CD4-positive, alpha-beta T cell treated with Interleukin-4 for 1 hour (primary cell): ENCODE data around the gene FUT8.
A peak's percentile ranks its signal among the peaks of the same experiment; 100 is the strongest.

Experiments
- DNase-seq, 2 donors: peaks; one replicate each; pipeline ENCODE4 v3.0.0-alpha.2; 2020 to 2022

Gene FUT8

DNA sequence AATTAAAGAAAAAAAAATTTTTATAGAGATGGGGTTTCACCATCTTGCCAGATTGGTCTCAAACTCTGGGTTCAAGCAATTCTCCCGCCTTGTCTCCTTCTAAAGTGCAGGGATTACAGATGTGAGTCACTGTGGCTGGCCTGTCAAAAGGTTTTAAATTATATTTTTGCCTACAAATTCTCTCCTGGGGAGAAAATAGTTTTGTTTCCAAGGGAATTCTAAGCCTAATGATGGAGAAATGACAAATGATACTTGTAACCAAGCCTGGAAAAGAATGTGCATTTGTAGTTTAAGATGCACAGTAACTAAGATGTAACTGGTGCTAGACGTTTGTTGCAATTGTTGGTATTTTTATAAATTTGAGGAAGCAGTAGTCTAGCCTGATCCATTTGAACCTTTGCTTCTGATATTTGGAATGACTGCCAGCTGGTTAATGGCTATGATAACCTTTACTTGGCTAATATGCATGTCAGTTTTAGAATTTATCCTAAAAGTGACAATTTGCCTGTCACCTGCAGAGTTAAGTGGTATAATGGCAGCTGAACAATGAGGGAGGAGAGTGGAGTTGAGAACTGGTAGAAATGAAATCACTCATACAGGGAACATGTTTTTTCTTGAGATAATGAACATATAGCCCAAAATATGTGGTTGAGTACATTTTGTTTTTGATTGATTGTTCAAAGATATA is 148.0 kb downstream of the FUT8 start:
- no peak for DNase-seq

DNA sequence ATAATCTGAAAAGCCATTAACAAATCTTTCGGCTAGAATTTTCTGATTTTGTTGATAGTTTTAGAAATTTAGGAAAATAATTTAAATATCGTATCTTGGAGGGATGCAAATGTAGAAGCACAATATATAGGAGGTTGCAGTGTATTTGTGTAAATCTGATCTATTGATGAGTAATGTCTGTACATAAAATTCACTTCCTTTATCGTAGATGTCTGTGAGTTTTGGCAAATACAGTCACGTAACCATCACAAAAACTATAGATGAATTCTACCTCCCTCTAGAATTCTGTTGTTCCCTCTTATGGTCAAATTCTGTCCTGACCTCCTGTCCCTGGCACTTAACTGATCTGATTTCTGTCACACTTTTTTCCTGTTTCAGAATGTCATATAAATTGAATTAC is 151.8 kb downstream of the FUT8 start:
- no peak for DNase-seq

DNA sequence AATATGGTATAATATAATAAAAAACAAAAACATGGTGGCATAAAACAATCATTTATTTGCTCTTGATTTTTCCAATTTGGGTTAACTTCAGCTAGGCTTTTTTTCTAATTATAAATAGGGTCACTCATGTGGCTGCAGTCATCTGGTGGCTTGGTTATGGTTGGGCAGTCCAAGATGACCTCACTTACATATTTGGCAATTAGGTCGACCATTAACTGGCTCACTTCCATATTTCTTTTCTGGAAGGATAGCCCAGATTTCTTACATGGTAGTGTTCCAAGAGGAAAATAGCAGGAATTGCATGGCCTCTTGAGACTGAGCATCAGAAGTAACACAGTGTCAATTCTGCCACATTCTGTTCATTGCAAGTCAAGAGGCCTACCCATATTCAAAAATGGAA is 153.4 kb downstream of the FUT8 start:
- no peak for DNase-seq

DNA sequence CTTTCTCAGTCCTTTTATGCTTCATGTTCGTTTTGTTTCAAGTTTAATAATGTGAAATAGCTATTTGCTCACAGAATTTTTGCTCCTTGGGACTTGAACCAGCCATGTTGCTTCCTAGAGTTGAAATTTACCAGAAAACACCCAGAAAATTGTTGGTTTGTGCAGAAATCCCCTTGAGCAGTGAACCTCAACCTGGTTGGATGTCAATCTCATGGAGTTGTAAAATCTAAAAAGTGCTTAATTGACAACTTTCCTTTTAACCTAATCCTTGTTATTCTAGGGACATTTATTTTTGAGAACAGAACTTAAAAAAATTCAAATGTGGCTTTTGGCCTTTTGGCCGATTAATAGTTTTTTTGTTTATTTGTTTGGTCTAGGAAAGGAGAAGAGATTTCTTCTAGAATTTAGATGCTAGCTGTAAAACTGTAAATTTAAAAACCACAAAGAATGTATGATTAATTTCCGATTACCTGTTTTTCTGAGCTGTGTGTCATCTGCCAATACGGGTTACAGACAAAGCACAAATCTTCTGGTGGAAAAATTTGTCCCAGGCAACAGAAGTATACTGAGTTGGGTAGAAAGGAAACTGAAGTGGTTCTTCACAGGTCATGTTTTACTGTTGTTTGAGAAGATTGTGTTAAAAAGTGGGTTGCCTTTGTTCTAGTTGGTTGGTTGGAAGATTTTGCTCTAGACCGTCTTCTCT is 154.4 kb downstream of the FUT8 start:
- peak in 1 of 2 donors; percentile 8 for DNase-seq

DNA sequence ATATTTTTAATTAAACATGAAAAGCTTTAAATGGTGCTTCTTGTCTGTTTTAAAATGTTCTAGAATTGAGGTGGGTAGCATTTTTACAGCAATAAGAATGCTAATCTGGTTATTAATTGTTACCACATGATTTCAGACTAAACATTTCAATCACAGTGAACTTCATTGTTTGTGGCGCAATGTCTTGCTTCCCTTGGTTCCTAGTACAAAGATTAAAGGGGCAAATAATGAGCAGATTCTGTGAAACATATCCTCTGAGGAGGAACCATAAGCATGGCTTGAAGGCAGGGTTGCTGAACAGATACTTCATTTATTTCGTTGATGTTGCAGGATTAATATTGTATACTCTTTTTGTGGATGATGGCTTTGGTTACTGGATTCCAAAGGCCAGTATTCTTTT is 162.1 kb downstream of the FUT8 start:
- DNase-seq = no peak

DNA sequence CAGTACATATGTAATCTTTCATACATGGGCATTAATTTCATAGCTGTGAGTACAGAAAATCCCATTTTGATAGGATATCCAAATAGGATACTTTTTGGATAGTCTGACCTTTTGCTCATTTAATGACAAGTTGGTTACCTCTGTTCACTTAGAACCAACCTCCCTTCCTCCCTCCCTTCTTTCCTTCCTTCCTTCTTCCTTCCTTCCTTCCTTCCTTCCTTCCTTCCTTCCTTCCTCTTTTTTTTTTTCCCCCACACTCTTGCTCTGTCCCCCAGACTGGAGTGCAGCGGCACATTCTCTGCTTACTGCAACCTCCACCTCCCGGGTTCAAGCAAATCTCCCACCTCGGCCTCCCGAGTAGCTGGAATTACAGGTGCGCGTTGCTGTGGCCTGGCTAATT is 162.9 kb downstream of the FUT8 start:
- no peak for DNase-seq

DNA sequence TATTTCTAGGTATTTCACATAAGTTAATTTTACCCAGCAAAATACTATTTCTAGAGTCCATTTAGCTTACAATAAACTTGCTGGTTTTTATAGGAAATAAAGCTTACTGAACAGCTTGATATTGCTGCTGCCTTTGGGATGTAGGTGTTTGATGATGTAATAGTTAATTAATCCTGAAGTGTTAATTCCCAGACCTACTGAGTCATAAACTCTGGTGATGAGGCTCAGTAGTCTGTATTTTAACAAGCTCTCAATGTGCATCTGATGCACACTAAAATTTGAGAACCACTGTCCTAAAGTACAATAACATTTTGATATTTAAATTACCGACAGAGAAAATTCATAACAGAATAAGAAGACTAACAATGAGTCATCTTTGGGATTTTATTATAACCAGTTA is 168.4 kb downstream of the FUT8 start:
- no peak for DNase-seq

DNA sequence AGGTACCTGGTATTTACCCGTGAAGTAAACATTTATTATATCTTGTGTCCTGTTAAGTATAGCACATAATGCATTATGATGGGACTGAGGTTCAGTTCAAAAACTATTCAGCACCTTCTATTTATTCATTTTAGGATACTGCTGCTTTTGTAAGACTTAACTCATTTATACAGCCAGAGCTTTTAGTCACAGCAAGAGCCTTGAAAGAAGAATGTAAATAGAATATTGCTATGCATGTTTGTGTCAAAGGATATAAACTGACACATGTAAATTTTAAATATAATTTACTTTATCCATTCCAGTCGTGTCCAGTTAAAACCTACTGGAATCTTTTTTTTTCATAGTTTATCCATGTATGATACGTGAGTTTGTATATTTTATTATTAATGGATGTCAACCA is 168.8 kb downstream of the FUT8 start:
- no peak for DNase-seq

DNA sequence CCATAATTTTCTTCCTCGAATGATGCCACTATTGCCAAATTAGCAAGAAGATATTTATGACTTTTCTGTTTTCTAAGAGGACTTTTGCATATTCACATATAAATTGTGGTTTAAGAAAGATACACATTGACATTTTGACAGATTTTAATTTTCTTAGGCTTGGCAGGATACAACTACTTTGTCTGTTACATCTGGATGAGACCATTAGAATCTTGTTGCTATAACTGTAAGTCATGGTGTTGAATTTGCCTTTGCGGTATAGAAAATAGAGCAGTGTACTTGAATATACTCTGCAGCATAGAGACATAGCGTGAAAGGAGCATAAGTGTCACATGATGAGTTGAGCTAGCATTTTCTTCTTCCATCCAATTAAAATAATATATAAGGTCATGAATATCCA is 169.3 kb downstream of the FUT8 start:
- DNase-seq = no peak

DNA sequence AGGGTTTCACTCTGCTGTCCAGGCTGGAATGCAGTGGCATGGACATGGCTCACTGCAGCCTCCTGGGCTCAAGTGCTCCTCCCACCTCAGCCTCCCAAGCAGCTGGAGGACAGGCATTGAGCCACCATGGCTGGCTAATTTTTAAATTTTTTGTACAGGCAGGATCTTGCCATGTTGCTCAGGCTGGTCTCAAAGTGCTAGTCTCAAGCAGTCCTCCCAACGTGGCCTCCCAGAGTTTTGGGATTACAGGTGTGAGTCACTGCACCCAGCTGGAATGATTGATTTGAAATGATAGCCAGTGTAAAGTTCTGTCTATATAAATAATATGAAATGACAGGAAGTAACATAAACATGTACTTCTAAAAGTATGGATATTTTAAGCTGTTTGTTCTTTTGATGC is 172.7 kb downstream of the FUT8 start:
- DNase-seq = no peak

DNA sequence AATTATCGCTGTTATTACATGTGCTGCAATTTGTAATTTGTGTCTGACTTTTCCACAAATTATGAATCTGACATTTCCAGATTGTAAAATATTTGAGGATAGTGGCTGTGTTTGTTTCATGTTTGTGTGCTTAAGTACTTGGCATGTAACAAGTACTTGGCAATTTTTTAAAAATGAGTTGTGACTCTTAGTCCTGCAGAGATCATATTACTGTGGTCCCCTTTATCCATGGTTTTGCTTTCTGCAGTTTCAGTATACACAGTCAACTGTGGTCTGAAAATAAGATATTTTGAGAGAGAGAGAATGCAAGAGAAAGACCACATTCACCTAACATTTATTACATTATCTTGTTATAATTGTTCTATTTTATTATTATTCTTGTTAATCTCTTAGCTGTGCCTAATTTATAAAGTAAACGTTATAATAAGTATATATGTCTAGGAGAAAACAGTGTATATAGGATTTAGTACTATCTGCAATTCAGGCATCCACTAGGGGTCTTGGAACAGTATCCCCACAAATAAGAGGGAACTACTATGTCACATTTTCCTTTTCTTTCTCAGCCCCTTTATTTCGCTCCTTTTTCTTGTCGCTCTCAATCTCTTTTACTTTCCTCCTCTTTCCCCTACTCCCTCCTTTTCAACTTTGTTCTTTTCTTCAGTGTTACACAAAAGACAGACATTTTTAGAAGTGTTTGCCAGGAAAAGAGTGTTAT is 176.1 kb downstream of the FUT8 start:
- DNase-seq = no peak

DNA sequence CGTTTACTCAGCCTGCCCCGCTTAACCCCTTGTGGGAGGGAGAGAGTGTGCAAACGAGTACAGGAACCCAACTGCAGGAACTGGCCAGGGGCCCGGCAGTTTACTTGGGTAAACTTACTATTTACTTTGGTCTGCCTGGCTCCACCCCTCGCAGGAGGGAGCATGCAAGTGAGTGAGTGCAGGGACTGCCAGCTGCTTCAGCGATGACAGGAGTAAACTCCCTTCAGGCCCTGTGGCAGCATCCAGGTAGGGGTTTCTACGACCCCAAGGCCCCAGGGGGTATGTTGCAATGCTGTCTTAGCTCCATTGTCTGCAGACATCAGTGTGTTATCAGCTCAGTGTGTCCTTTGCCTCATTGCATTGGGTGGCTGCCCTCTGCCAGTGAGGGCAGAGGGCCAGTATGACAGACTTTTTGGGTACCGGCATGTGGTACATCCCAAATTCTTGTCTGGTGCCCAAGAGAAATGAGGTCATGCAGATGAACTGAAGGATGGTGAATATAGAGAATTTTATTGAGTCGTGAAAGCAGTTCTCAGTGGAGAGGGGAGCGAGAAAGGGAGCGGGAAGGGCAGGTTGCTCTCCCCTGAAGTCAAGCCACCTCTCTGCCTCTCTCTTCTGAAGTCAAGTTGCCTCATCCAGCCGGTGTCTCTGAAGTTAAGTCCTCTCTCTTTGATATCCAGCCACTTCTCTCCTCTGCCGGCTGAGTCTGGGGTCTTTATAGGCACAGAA is 181.8 kb downstream of the FUT8 start:
- no peak for DNase-seq

DNA sequence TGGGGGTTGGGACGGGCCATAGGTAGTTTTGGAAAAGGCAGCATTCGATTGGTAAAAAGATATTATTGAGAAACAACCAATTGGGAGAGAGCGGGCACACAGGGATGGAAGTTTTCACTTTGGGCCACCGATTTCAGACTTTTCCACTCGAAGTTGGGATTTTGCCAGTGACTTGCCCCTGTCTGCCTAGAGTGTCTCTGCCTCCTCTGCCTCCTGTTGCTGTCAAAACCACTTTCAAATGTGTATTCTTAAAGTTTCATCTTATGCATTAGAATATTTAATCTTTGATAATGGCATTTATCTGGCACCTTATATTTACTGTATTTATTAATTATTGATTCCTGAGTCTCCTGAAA is 182.3 kb downstream of the FUT8 start:
- DNase-seq = no peak

DNA sequence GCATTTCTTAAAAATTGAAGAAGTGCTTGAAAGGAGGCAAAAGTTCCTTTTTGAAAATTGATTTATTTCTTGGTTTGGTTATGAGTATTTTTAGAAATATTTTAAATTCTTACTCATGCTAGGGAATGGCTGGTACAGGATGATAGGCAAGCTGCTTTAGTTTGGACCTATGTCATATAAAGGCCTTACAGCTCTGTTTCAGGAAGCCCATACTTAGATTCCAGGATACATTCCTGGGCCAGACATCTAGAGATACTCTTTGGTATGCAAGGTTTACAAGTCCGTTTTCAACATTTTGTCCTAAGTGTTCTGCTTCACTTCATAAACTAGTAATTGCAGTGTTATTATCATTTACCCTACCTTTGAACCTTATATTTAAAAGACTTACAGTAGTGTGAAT is 186.8 kb downstream of the FUT8 start:
- no peak for DNase-seq

DNA sequence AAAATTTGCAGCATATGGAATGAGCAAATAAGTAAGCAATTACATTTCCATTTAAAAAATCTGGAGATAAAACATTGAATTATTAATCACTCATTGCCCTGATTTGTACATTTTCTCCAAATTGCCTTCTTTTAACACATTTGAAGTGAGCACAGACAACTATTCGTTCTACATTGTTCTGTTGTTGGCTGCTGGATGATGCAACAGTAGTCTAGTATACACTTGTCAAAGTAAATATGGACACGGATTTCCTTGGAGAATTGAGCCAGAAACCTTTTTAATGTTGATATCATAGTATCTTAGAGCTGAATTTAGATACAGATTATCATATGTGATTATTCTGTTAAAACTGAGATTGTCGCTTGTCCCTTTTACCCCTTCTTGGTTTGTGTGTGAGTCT is 188.2 kb downstream of the FUT8 start:
- no peak for DNase-seq

DNA sequence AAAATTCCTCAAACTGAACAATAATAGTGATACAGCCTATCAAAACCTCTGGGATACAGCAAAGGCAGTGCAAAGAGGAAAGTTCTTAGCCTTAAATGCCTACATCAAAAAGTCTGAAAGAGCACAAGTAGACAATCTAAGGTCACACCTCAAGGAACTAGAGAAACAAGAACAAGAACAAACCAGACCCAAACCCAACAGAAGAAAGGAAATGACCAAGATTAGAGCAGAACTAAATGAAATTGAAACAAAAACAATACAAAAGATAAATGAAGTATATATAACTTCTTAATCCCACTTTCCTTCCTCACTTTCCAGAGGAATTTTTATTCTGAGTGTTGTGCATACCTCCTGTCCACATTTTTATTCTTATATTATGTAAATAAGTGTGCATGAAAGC is 192.0 kb downstream of the FUT8 start:
- DNase-seq = no peak

DNA sequence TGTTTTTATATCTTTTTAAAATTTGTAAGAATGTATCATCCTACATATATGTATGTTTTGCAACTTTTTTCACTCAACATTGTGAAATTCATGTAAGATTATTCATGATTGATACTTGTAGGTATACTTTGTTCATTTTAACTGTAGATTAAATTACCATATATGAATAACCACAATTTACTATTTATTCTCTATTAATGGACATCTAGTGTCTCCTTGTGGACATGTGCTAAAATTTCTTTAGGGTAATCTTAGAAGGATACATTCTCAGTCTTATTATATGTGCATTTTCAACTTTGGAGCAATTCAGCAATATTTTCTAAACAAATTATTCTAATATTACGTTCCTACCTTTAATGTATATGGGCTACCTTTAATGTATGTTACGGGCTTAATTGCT is 192.4 kb downstream of the FUT8 start:
- no peak for DNase-seq

DNA sequence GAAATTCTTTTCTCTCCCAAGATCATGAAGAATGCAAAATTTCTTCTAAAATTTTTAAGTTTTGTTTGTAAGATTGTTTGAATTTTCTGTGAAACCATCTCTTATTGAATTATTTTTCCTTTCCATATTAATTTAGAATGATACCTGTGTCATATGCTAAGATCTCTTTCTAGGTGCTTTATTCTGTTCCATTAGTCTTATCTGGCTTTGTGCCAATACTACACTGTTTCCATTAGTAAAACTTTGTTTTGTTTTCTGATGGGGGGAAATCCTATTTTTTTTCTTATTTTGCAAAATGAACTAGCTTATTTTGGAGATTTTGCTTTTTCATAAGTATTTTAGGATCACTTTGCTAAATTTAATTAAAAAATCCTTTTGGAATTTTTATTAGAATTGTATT is 193.9 kb downstream of the FUT8 start:
- DNase-seq = no peak

DNA sequence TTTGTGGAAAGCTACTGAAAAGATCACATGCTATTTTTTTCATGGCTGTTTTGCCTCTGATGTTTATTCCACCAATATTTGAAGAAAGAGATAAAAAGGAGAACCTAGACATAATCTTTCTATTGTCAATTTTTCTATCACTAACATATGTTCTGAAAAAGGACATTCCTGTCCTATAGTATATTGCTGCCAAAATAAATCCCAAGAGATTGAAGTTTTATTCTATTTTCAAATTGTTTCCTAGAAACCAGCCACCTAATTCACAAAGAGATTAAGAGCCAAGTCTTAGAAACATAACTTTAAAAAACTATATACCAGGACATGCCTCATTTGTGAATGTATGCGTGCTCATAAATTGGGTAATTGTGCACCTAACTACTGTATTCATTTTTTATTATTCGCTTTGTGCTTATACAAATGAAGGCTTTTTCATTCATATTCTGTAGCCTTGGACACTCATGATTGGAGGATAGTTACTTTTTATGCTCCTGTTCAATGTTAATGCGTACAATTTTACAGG is 200.7 kb downstream of the FUT8 start:
- no peak for DNase-seq

DNA sequence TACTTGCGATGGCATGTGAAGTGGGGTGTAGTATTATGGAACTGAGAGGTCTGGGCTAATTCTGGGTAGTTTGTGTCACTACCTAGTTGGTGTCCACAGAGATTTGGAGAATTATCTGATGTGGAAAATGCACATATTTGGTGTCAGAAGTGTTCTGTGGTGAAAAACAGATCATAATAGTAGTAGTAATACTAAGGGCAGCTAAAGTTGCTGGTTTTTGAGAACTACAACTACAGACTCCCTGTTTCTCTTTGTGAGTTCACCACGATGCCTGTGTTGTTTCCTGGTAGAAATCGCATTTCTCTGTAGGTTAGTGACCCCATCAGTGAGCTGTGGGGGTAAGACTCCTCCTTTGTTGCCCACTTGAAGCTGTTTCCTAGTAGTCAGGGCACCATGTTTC is 206.5 kb downstream of the FUT8 start:
- no peak for DNase-seq

DNA sequence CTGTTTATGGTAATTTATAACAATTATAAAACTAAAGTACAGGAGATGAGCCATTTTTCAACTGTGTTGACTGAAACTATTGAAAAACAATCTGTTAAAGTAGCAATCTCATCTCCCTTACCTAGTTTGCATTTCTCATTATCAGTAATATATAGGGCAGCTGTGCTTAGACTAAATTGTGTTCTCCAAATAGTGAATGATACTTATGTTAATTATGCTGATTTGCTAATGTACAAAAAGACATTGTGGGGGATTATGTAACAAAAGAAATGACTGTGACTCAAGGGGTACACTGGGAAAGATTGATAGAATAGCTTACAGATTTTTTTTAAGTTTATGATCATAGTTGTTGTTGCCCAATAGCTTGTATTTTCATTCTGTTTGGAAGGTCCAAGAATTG is 207.7 kb downstream of the FUT8 start:
- DNase-seq = no peak

DNA sequence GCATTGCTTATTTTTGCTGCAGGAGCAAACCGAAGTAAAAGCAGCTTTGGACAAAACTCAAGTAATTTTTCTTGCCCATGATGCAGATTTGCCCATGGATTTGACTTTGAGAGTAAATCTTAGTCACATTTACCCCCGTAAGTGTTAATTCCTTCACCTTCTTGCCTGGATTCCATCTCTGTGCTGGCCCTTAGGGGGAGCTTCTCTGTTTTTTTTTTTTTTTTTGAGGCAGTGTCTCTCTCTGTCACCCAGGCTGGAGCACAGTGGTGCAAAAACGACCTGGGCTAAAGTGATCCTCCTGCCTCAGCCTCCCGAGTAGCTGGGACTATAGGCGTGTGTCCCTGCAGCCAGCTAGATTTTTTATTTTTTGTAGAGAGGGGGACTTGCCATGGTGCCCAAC is 210.2 kb downstream of the FUT8 start:
- no peak for DNase-seq

DNA sequence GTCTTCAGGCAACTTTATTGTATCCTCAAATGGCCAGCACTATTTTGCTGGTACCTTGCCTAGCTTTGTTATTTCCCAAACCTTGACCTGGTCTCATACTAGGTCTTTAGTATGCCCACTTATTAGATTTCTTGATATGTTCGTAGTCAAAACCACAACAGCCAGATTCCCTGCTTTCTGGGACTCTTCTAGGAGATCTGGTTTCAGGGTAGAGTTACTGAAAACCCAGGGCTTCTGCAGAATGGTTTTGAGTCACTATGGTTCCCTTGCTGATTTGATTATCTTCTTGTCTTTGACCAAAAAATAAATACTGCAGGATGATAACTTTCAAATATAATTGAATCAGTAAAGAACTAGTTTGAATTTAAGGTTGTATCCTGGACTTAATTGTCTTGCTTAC is 211.2 kb downstream of the FUT8 start:
- no peak for DNase-seq

DNA sequence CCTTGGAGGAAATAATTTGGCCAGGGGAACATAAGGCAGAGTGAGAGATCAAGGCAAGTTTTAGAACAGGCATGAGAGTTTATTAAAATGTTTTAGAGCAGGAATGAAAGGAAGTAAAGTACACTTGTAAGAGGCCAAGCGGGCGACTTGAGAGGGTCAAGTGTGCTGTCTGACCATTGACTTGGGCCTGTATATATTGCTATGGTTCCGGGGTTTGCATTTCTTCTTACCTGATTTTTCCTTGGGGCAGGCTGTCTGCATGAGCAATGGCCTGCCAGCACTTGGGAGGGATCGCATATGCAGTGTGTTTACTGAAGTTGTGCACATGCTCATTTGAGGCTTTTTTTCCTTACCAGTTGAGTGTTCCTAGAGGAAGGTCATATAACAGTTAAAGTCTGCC is 214.8 kb downstream of the FUT8 start:
- DNase-seq = no peak
